K562 (cell line): ENCODE measurements around the gene PRPF38A. TPM values are rescaled to one million over a fixed set of nuclear protein-coding genes. Genes with fewer than 3 reads are reported as not detected.

Experiments used
- JUND ChIP-seq, 2 experiments: IDR thresholded peaks; 2 replicates in 1 of 2; 3 replicates in 1 of 2; pipeline ENCODE4 v1.6.1; 2011; ENCODE audit warnings: borderline replicate concordance in 2 of 2, low read depth in 2 of 2, low read length in 2 of 2, improper control_type of control experiment in 1 of 2, missing biosample characterization in 1 of 2, missing genetic modification characterization in 1 of 2, missing genetic modification reagents in 1 of 2
- NFIC ChIP-seq: fragments of 450-650 bp; IDR thresholded peaks from 2 replicates; pipeline ENCODE4 v1.6.1; 2017; ENCODE audit warnings: mild to moderate bottlenecking, inconsistent platforms
- UBTF ChIP-seq, 2 experiments: IDR thresholded peaks; 2 replicates each; pipeline ENCODE4 v1.6.1; 2012; ENCODE audit warnings: improper control_type of control experiment in 2 of 2, low read depth in 2 of 2, low read length in 2 of 2, borderline replicate concordance in 1 of 2
- USF2 ChIP-seq: sonication (generic); formaldehyde crosslinking; IDR thresholded peaks from 2 replicates; pipeline ENCODE4 v1.5.0; 2020; ENCODE audit warnings: missing genetic modification reagents
- ZNF3 ChIP-seq: fragments of 250-450 bp; sonication (Bioruptor Pico); IDR thresholded peaks from 2 replicates; pipeline ENCODE4 v1.5.0; 2021; ENCODE audit warnings: mild to moderate bottlenecking, moderate library complexity
- ZNF639 ChIP-seq, 2 experiments: fragments of 200-800 bp in 1 of 2; sonication (Bioruptor generic) in 1 of 2; sonication (generic) in 1 of 2; formaldehyde crosslinking in 1 of 2; IDR thresholded peaks in 1 of 2; conservative IDR thresholded peaks in 1 of 2; 2 replicates each; pipeline versions ENCODE4 v1.5.0 to v1.6.1; 2016 to 2020; ENCODE audit warnings: missing compliant biosample characterization in 1 of 2, missing genetic modification characterization in 1 of 2, missing genetic modification reagents in 1 of 2
- polyA plus RNA-seq, 8 experiments: library from polyadenylated mRNA; depleted of rRNA in 4 of 8; stranded (reverse) in 5 of 8; unstranded in 3 of 8; fragments of >200 nt; fragmentation: Nextera tagmentation in 2 of 8; fragmentation: Illumina TruSeq in 1 of 8; extraction: Ambion mirVana in 2 of 8; extraction: Trizol in 1 of 8; gene quantifications; 2 replicates each; pipeline versions ENCODE4 v1.2.1 to v1.2.3, GENCODE V29; 2011 to 2014; ENCODE audit warnings: inconsistent platforms in 1 of 8, missing spikeins in 1 of 8
- total RNA-seq, 7 experiments: library from RNA; depleted of rRNA in 6 of 7; stranded (reverse); fragments of >200 nt in 6 of 7; fragmentation: Illumina TruSeq in 2 of 7; extraction: Trizol in 2 of 7; gene quantifications; 2 replicates each; pipeline versions ENCODE4 v1.2.1 to v1.2.3, GENCODE V29; 2011 to 2021; ENCODE audit warnings: low replicate concordance in 1 of 7
- TF ChIP-seq, protein P1 (sequence below): fragments of 250-450 bp; sonication (Bioruptor Pico); IDR thresholded peaks from 2 replicates; pipeline ENCODE4 v1.8.0; 2022; ENCODE audit warnings: inconsistent platforms
- TF ChIP-seq, protein P2 (sequence below): IDR thresholded peaks from 2 replicates; pipeline ENCODE4 v1.6.1; 2016; ENCODE audit warnings: missing genetic modification characterization, missing compliant biosample characterization
- TF ChIP-seq, protein P3 (sequence below): fragments of 450-650 bp; IDR thresholded peaks from 2 replicates; pipeline ENCODE4 v1.6.1; 2016; ENCODE audit warnings: borderline replicate concordance

The PRPF38A gene
- total and polyA plus RNA-seq, 9 of the 15 experiments (the other 6 are each of a cell fraction or from before 2014, with no cell fraction given): 53.6 to 198 (median 89.2) TPM

DNA sequence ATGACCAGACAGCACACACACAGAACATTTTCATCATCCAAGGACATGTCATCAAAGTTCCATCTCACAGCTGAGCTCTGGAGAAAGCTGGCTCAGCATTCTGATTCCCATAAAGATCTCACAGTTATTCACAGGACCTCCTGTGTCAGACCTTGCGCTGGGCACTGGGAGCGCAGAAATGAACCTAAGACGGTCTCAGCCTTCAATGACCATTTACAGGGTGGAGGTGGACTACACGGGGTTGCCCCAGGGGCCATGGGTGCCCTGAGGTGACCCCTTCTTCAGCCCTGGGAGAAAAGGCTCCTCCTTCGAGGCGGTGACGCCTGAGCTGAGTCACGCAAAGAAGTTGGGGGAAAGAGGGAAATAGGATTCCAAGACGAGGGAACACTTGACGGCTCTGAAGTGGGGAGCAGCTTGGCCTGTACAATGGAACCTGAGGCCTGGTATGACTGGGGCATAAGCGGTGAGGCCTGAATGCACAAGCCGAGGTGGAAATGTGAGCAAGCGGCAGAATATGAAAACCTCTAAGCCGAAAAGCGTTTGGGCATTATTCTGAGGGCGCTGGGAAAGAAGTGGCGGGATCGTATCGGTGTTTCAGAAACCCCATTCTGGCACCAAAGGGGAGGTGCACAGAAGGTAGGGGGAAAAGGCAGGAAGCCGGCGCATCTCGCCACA is 39.2 kb upstream of the PRPF38A start (continued):
- TF ChIP-seq UBTF (IDR thresholded peaks at IDR 0.05; ENCODE audit: borderline replicate concordance in 1 of 2, low read depth in 2 of 2, low read length in 2 of 2) (peak in 1 of 2 experiments; percentile 24; a peak in 1 of 4 replicates), NFIC (0 out of 2 replicates have a peak, but pooled peaks have one; percentile 13), ZNF3 (CRISPR knock-in tag) (no peak), JUND (IDR thresholded peaks at IDR 0.05; ENCODE audit: borderline replicate concordance, low read depth, low read length) (peak; percentile 92), JUND (tag; IDR thresholded peaks at IDR 0.05; ENCODE audit: borderline replicate concordance, low read depth, low read length) (peak; percentile 89; the same call in 2 of the 3 replicates), ZNF639 (CRISPR knock-in tag; conservative IDR thresholded peaks at IDR 0.05 in 1 of 2, IDR thresholded peaks at IDR 0.05 in 1 of 2) (0 out of 4 replicates have a peak, but pooled peaks of 1 of the 2 experiments have one; percentile 13), USF2 (no peak)
- TF ChIP-seq, protein P1, sequence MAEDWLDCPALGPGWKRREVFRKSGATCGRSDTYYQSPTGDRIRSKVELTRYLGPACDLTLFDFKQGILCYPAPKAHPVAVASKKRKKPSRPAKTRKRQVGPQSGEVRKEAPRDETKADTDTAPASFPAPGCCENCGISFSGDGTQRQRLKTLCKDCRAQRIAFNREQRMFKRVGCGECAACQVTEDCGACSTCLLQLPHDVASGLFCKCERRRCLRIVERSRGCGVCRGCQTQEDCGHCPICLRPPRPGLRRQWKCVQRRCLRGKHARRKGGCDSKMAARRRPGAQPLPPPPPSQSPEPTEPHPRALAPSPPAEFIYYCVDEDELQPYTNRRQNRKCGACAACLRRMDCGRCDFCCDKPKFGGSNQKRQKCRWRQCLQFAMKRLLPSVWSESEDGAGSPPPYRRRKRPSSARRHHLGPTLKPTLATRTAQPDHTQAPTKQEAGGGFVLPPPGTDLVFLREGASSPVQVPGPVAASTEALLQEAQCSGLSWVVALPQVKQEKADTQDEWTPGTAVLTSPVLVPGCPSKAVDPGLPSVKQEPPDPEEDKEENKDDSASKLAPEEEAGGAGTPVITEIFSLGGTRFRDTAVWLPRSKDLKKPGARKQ (CRISPR knock-in tag): no peak
- TF ChIP-seq, protein P2, sequence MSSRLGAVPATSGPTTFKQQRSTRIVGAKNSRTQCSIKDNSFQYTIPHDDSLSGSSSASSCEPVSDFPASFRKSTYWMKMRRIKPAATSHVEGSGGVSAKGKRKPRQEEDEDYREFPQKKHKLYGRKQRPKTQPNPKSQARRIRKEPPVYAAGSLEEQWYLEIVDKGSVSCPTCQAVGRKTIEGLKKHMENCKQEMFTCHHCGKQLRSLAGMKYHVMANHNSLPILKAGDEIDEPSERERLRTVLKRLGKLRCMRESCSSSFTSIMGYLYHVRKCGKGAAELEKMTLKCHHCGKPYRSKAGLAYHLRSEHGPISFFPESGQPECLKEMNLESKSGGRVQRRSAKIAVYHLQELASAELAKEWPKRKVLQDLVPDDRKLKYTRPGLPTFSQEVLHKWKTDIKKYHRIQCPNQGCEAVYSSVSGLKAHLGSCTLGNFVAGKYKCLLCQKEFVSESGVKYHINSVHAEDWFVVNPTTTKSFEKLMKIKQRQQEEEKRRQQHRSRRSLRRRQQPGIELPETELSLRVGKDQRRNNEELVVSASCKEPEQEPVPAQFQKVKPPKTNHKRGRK: no peak
- TF ChIP-seq, protein P3, sequence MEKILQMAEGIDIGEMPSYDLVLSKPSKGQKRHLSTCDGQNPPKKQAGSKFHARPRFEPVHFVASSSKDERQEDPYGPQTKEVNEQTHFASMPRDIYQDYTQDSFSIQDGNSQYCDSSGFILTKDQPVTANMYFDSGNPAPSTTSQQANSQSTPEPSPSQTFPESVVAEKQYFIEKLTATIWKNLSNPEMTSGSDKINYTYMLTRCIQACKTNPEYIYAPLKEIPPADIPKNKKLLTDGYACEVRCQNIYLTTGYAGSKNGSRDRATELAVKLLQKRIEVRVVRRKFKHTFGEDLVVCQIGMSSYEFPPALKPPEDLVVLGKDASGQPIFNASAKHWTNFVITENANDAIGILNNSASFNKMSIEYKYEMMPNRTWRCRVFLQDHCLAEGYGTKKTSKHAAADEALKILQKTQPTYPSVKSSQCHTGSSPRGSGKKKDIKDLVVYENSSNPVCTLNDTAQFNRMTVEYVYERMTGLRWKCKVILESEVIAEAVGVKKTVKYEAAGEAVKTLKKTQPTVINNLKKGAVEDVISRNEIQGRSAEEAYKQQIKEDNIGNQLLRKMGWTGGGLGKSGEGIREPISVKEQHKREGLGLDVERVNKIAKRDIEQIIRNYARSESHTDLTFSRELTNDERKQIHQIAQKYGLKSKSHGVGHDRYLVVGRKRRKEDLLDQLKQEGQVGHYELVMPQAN: peak; percentile 82; the same call in 1 of the 2 replicates
